ENCODE measurements around the gene STK32B.
"Not testable (repeated sequence)": the region's sequence is repeated elsewhere in the genome, so short reads cannot be mapped to it uniquely, and the experiment has no call there.

The STK32B gene

GRCh38 chr4:5247735-5248134 is 196.5 kb downstream of the STK32B start:
- Histone ChIP-seq H3K27me3 (ENCODE audit: control insufficient read depth, insufficient read depth, low read length) (no peaks in the 10 kb centered on the region), H3K4me2 (ENCODE audit: low read length) (no peak overlapping the region), H3K9ac (ENCODE audit: low read depth, low read length) (no peak overlapping the region), H3K9me3 (replicated peaks; ENCODE audit: low read length) (no peaks in the 10 kb centered on the region), H3K36me3 (ENCODE audit: insufficient read depth, low read length) (no peaks in the 10 kb centered on the region), H3K4me1 (ENCODE audit: control insufficient read depth, insufficient read depth, low read length) (no peaks in the 10 kb centered on the region), H3K4me3 (ENCODE audit: low read length) (no peak overlapping the region)

- no peaks in the 10 kb centered on the region for H3K36me3 ChIP-seq (ENCODE audit: insufficient read depth, low read length)
- H3K4me3 ChIP-seq (ENCODE audit: low read length), result no peak overlapping the region
- no peaks in the 10 kb centered on the region for H3K4me1 ChIP-seq (ENCODE audit: control insufficient read depth, insufficient read depth, low read length)
- H3K9ac ChIP-seq (ENCODE audit: low read depth, low read length), result no peak overlapping the region
- no peaks in the 10 kb centered on the region for H3K27me3 ChIP-seq (ENCODE audit: control insufficient read depth, insufficient read depth, low read length)
- no peak overlapping the region for H3K4me2 ChIP-seq (ENCODE audit: low read length)
- no peaks in the 10 kb centered on the region for H3K9me3 ChIP-seq (replicated peaks; ENCODE audit: low read length)
Measured at GRCh38 chr4:5249727-5250126, 198.4 kb downstream of the STK32B start.

- H3K36me3 ChIP-seq (ENCODE audit: insufficient read depth, low read length); H3K4me1 ChIP-seq (ENCODE audit: control insufficient read depth, insufficient read depth, low read length); H3K27me3 ChIP-seq (ENCODE audit: control insufficient read depth, insufficient read depth, low read length); H3K4me3 ChIP-seq (ENCODE audit: low read length); H3K9ac ChIP-seq (ENCODE audit: low read depth, low read length); H3K9me3 ChIP-seq (replicated peaks; ENCODE audit: low read length); H3K4me2 ChIP-seq (ENCODE audit: low read length): not testable (repeated sequence)
Measured at GRCh38 chr4:5250536-5250935, 199.3 kb downstream of the STK32B start.

- Histone ChIP-seq H3K9me3 (replicated peaks; ENCODE audit: low read length) (no peaks in the 10 kb centered on the region), H3K4me1 (ENCODE audit: control insufficient read depth, insufficient read depth, low read length) (no peaks in the 10 kb centered on the region), H3K27me3 (ENCODE audit: control insufficient read depth, insufficient read depth, low read length) (no peaks in the 10 kb centered on the region), H3K9ac (ENCODE audit: low read depth, low read length) (no peak overlapping the region), H3K4me3 (ENCODE audit: low read length) (no peak overlapping the region), H3K4me2 (ENCODE audit: low read length) (no peak overlapping the region), H3K36me3 (ENCODE audit: insufficient read depth, low read length) (no peaks in the 10 kb centered on the region)
Measured at GRCh38 chr4:5256421-5256820, 205.1 kb downstream of the STK32B start.

GRCh38 chr4:5257086-5257485 is 205.8 kb downstream of the STK32B start:
- H3K4me1 ChIP-seq (ENCODE audit: control insufficient read depth, insufficient read depth, low read length), result no peaks in the 10 kb centered on the region
- no peaks in the 10 kb centered on the region for H3K9me3 ChIP-seq (replicated peaks; ENCODE audit: low read length)
- no peak overlapping the region for H3K9ac ChIP-seq (ENCODE audit: low read depth, low read length)

GRCh38 chr4:5259471-5259870 is 208.2 kb downstream of the STK32B start:
- Histone ChIP-seq H3K27me3 (ENCODE audit: control insufficient read depth, insufficient read depth, low read length) (no peaks in the 10 kb centered on the region), H3K4me3 (ENCODE audit: low read length) (no peak overlapping the region), H3K4me2 (ENCODE audit: low read length) (no peak overlapping the region), H3K36me3 (ENCODE audit: insufficient read depth, low read length) (no peaks in the 10 kb centered on the region), H3K4me1 (ENCODE audit: control insufficient read depth, insufficient read depth, low read length) (no peaks in the 10 kb centered on the region), H3K9ac (ENCODE audit: low read depth, low read length) (no peak overlapping the region), H3K9me3 (replicated peaks; ENCODE audit: low read length) (no peaks in the 10 kb centered on the region)

More at GRCh38 chr4:5257086-5257485, 205.8 kb downstream of the STK32B start:
- H3K36me3 ChIP-seq (ENCODE audit: insufficient read depth, low read length), result no peaks in the 10 kb centered on the region
- no peaks in the 10 kb centered on the region for H3K27me3 ChIP-seq (ENCODE audit: control insufficient read depth, insufficient read depth, low read length)
- H3K4me2 ChIP-seq (ENCODE audit: low read length), result no peak overlapping the region
- no peak overlapping the region for H3K4me3 ChIP-seq (ENCODE audit: low read length)

- Histone ChIP-seq H3K9me3 (replicated peaks; ENCODE audit: low read length) (no peaks in the 10 kb centered on the region), H3K4me3 (ENCODE audit: low read length) (no peak overlapping the region), H3K36me3 (ENCODE audit: insufficient read depth, low read length) (no peaks in the 10 kb centered on the region), H3K9ac (ENCODE audit: low read depth, low read length) (no peak overlapping the region), H3K4me2 (ENCODE audit: low read length) (no peak overlapping the region), H3K4me1 (ENCODE audit: control insufficient read depth, insufficient read depth, low read length) (no peaks in the 10 kb centered on the region), H3K27me3 (ENCODE audit: control insufficient read depth, insufficient read depth, low read length) (no peaks in the 10 kb centered on the region)
Measured at GRCh38 chr4:5260121-5260520, 208.8 kb downstream of the STK32B start.

- no peaks in the 10 kb centered on the region for H3K27me3 ChIP-seq (ENCODE audit: control insufficient read depth, insufficient read depth, low read length)
- H3K4me2 ChIP-seq (ENCODE audit: low read length), result no peak overlapping the region
- no peak overlapping the region for H3K4me3 ChIP-seq (ENCODE audit: low read length)
- no peaks in the 10 kb centered on the region for H3K36me3 ChIP-seq (ENCODE audit: insufficient read depth, low read length)
- no peaks in the 10 kb centered on the region for H3K9me3 ChIP-seq (replicated peaks; ENCODE audit: low read length)
- H3K9ac ChIP-seq (ENCODE audit: low read depth, low read length), result no peak overlapping the region
- H3K4me1 ChIP-seq (ENCODE audit: control insufficient read depth, insufficient read depth, low read length), result no peaks in the 10 kb centered on the region
Measured at GRCh38 chr4:5261866-5262265, 210.6 kb downstream of the STK32B start.

- H3K27me3 ChIP-seq (ENCODE audit: control insufficient read depth, insufficient read depth, low read length), result no peaks in the 10 kb centered on the region
- no peak overlapping the region for H3K9ac ChIP-seq (ENCODE audit: low read depth, low read length)
- no peaks in the 10 kb centered on the region for H3K4me1 ChIP-seq (ENCODE audit: control insufficient read depth, insufficient read depth, low read length)
- no peaks in the 10 kb centered on the region for H3K36me3 ChIP-seq (ENCODE audit: insufficient read depth, low read length)
- no peak overlapping the region for H3K4me3 ChIP-seq (ENCODE audit: low read length)
- no peak overlapping the region for H3K4me2 ChIP-seq (ENCODE audit: low read length)
- H3K9me3 ChIP-seq (replicated peaks; ENCODE audit: low read length), result no peaks in the 10 kb centered on the region
Measured at GRCh38 chr4:5266991-5267390, 215.7 kb downstream of the STK32B start.

GRCh38 chr4:5267408-5267807 is 216.1 kb downstream of the STK32B start:
- Histone ChIP-seq H3K4me1 (ENCODE audit: control insufficient read depth, insufficient read depth, low read length) (no peaks in the 10 kb centered on the region), H3K27me3 (ENCODE audit: control insufficient read depth, insufficient read depth, low read length) (no peaks in the 10 kb centered on the region), H3K4me3 (ENCODE audit: low read length) (no peak overlapping the region), H3K4me2 (ENCODE audit: low read length) (no peak overlapping the region), H3K36me3 (ENCODE audit: insufficient read depth, low read length) (no peaks in the 10 kb centered on the region), H3K9ac (ENCODE audit: low read depth, low read length) (no peak overlapping the region), H3K9me3 (replicated peaks; ENCODE audit: low read length) (no peaks in the 10 kb centered on the region)

GRCh38 chr4:5276475-5277075 is 225.3 kb downstream of the STK32B start:
- Histone ChIP-seq H3K4me2 (ENCODE audit: low read length) (no peak overlapping the region), H3K9me3 (replicated peaks; ENCODE audit: low read length) (no peaks in the 10 kb centered on the region), H3K4me1 (ENCODE audit: control insufficient read depth, insufficient read depth, low read length) (no peaks in the 10 kb centered on the region), H3K9ac (ENCODE audit: low read depth, low read length) (no peak overlapping the region), H3K36me3 (ENCODE audit: insufficient read depth, low read length) (no peaks in the 10 kb centered on the region), H3K27me3 (ENCODE audit: control insufficient read depth, insufficient read depth, low read length) (no peaks in the 10 kb centered on the region), H3K4me3 (ENCODE audit: low read length) (no peak overlapping the region)

GRCh38 chr4:5277079-5277478 is 225.8 kb downstream of the STK32B start:
- no peaks in the 10 kb centered on the region for H3K4me1 ChIP-seq (ENCODE audit: control insufficient read depth, insufficient read depth, low read length)
- no peak overlapping the region for H3K4me3 ChIP-seq (ENCODE audit: low read length)
- H3K4me2 ChIP-seq (ENCODE audit: low read length), result no peak overlapping the region
- no peaks in the 10 kb centered on the region for H3K9me3 ChIP-seq (replicated peaks; ENCODE audit: low read length)
- H3K36me3 ChIP-seq (ENCODE audit: insufficient read depth, low read length), result no peaks in the 10 kb centered on the region
- H3K9ac ChIP-seq (ENCODE audit: low read depth, low read length), result no peak overlapping the region
- H3K27me3 ChIP-seq (ENCODE audit: control insufficient read depth, insufficient read depth, low read length), result no peaks in the 10 kb centered on the region
